22Rv1 (cell line): ENCODE data around the gene SET.
"Not testable (repeated sequence)": the region's sequence is repeated elsewhere in the genome, so short reads cannot be mapped to it uniquely, and the experiment has no call there.

Experiments used
- ZFX ChIP-seq: fragments of 450-650 bp; IDR thresholded peaks from 2 replicates; pipeline ENCODE4 v1.6.1; 2017; ENCODE audit warnings: antibody characterized with exemption, borderline replicate concordance
- TF ChIP-seq, protein P1 (sequence below): fragments of 450-650 bp; IDR thresholded peaks from 2 replicates; pipeline ENCODE4 v1.5.1; 2017; ENCODE audit warnings: mild to moderate bottlenecking

DNA sequence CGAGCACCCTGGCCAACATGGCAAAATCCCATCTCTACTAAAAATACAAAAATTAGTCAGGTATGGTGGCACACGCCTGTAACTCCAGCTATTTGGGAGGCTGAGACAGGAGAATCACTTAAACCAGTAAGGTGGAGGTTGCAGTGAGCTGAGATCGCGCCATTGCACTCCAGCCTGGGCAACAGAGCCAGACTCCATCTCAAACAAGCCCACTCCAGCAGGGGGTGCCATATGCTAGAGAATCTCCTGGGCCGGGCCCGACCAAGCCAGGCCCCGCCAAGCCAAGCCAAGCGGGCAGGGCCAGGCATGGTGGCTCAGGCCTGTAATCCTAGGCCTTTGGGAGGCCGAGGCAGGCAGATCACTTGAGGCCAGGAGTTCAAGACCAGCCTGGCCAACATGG is 40.8 kb upstream of the SET start:
- TF ChIP-seq, protein P1, sequence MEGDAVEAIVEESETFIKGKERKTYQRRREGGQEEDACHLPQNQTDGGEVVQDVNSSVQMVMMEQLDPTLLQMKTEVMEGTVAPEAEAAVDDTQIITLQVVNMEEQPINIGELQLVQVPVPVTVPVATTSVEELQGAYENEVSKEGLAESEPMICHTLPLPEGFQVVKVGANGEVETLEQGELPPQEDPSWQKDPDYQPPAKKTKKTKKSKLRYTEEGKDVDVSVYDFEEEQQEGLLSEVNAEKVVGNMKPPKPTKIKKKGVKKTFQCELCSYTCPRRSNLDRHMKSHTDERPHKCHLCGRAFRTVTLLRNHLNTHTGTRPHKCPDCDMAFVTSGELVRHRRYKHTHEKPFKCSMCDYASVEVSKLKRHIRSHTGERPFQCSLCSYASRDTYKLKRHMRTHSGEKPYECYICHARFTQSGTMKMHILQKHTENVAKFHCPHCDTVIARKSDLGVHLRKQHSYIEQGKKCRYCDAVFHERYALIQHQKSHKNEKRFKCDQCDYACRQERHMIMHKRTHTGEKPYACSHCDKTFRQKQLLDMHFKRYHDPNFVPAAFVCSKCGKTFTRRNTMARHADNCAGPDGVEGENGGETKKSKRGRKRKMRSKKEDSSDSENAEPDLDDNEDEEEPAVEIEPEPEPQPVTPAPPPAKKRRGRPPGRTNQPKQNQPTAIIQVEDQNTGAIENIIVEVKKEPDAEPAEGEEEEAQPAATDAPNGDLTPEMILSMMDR: peak; percentile 35
- TF ChIP-seq ZFX: not testable (repeated sequence)
